Esophagus squamous epithelium (tissue), 4 donors: ENCODE measurements around the gene IQSEC1.

Experiments used
- POLR2A ChIP-seq, 4 donors: fragments of 450-650 bp; IDR thresholded peaks; one replicate each; pipeline ENCODE4 v1.6.1; 2017; ENCODE audit warnings: antibody characterized with exemption in 4 of 4, mild to moderate bottlenecking in 4 of 4, moderate library complexity in 3 of 4
- TF ChIP-seq, protein P1 (sequence below), 6 experiments: fragments of 450-650 bp in 4 of 6; fragments of 200-600 bp in 2 of 6; sonication (generic) in 2 of 6; IDR thresholded peaks; one replicate each; pipeline ENCODE4 v1.5.1; 2016 to 2019; ENCODE audit warnings: antibody characterized with exemption in 6 of 6, mild to moderate bottlenecking in 4 of 6, moderate library complexity in 4 of 6

DNA sequence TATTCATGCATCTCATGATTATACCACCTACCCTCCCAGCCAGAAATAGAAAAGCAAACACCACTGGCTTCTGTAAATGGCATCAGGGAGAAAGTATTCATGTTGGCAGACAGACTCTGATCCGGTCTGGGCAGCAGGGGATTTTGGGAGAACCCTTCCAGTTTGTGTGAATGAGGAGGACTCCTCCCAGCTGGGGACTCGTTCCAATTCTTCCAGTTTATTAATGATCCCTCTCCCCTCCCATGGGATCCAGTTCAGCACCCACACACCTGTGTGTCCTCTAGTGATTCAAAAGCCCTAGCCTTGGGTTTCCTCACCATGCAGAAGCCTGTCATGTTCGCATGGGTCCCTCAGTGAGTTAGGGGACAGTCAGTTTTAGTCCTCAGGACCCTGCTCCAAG is 110.9 kb downstream of the IQSEC1 start:
- TF ChIP-seq, protein P1, sequence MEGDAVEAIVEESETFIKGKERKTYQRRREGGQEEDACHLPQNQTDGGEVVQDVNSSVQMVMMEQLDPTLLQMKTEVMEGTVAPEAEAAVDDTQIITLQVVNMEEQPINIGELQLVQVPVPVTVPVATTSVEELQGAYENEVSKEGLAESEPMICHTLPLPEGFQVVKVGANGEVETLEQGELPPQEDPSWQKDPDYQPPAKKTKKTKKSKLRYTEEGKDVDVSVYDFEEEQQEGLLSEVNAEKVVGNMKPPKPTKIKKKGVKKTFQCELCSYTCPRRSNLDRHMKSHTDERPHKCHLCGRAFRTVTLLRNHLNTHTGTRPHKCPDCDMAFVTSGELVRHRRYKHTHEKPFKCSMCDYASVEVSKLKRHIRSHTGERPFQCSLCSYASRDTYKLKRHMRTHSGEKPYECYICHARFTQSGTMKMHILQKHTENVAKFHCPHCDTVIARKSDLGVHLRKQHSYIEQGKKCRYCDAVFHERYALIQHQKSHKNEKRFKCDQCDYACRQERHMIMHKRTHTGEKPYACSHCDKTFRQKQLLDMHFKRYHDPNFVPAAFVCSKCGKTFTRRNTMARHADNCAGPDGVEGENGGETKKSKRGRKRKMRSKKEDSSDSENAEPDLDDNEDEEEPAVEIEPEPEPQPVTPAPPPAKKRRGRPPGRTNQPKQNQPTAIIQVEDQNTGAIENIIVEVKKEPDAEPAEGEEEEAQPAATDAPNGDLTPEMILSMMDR (IDR thresholded peaks at IDR 0.05), result no peak
- TF ChIP-seq POLR2A (IDR thresholded peaks at IDR 0.05), result no peak
